ENCODE data around the gene RFTN1. TPM values are rescaled to one million over a fixed set of nuclear protein-coding genes. Genes with fewer than 3 reads are reported as not detected.

Gene RFTN1
- total RNA-seq, 1 experiment from 2014 or later = 2.2 TPM

GRCh38 chr3:16523778-16524177 lies 10.3 kb upstream of the RFTN1 start:
- Histone ChIP-seq H2BK12ac (ENCODE audit: insufficient read length, low read depth, low read length) (no peak overlapping the region), H2BK120ac (ENCODE audit: low read depth, low read length, poor library complexity, severe bottlenecking) (no peak overlapping the region), H2BK5ac (ENCODE audit: insufficient read length, low read length) (no peak overlapping the region), H2BK15ac (ENCODE audit: low read depth, low read length) (no peak overlapping the region), H3K79me2 (ENCODE audit: insufficient read depth, low read length) (no peaks in the 10 kb centered on the region), H3K23me2 (ENCODE audit: insufficient read length, low read depth, low read length, poor library complexity, severe bottlenecking) (no peaks in the 10 kb centered on the region), H3K79me1 (ENCODE audit: insufficient read depth, low read depth, low read length, poor library complexity, severe bottlenecking) (no peaks in the 10 kb centered on the region), H3K4me2 (ENCODE audit: insufficient read depth, insufficient read length, low read length) (no peak overlapping the region), H3K27me3 (ENCODE audit: insufficient read depth, low read length) (no peaks in the 10 kb centered on the region), H3K23ac (ENCODE audit: insufficient read length, low read depth, low read length) (no peak overlapping the region), H4K91ac (ENCODE audit: insufficient read length, low read depth, low read length) (no peak overlapping the region), H4K8ac (replicated peaks; ENCODE audit: insufficient read length, low read depth, low read length) (no peak overlapping the region), H3K14ac (ENCODE audit: insufficient read depth, low read length) (no peak overlapping the region), H3K27ac (ENCODE audit: insufficient read length, low read depth, low read length) (no peak overlapping the region), H3K9me3 (ENCODE audit: control insufficient read depth, low read depth, low read length) (no peaks in the 10 kb centered on the region), H2AK5ac (ENCODE audit: insufficient read length, low read length) (no peak overlapping the region), H3K4ac (ENCODE audit: low read depth, low read length) (no peak overlapping the region), H4K5ac (ENCODE audit: insufficient read length, low read depth, low read length) (no peak overlapping the region), H3K18ac (ENCODE audit: insufficient read length, low read depth, low read length) (no peak overlapping the region), H2BK20ac (ENCODE audit: low read depth, low read length, poor library complexity, severe bottlenecking) (no peak overlapping the region), H2AFZ (ENCODE audit: low read length) (no peak overlapping the region), H3K4me1 (ENCODE audit: insufficient read depth, low read length) (no peaks in the 10 kb centered on the region), H3K56ac (ENCODE audit: insufficient read length, low read depth, low read length) (no peak overlapping the region), H4K20me1 (ENCODE audit: control insufficient read depth, insufficient read depth, insufficient read length) (no peaks in the 10 kb centered on the region), H3K9ac (ENCODE audit: extremely low read depth, insufficient read length, low read length) (no peak overlapping the region), H3T11ph (ENCODE audit: low read length) (no peak overlapping the region)
- Mint-ChIP-seq H3K9me3 (peaks cover 0 to 3% of the 10 kb centered on the region in 2 experiments; a peak in 1 of 5 replicates), H3K4me1 (peaks cover 4 to 6% of the 10 kb centered on the region in 2 experiments; a peak in 3 of 4 replicates), H3K36me3 (ENCODE audit: insufficient read depth in 1 of 3, low read depth in 3 of 3) (no peaks in the 10 kb centered on the region), H3K27ac (no peak overlapping the region), H3K27me3 (ENCODE audit: low read depth) (peaks cover 2% of the 10 kb centered on the region), H3K4me3 (no peak overlapping the region)
- no CpG with 5 or more reads among the region's 2 CpGs for WGBS (ENCODE audit: extremely low coverage, insufficient read length, low lambda C conversion rate)
- TF ChIP-seq CTCF (conservative IDR thresholded peaks at IDR 0.05) = no peak
- no peak for DNase-seq
